HG03039 (cell line): ENCODE results near the gene PPIE.
A peak's percentile ranks its signal among the peaks of the same experiment; 100 is the strongest.

Source experiments
- ATAC-seq: cut with Tn5 transposase; IDR thresholded peaks from one replicate; pipeline ENCODE4 v1.9.1; 2021; ENCODE audit warnings: mild to moderate bottlenecking, moderate library complexity; ENCODE audit not compliant: unreplicated experiment

The PPIE gene

GRCh38 chr1:39738622-39739366, at the start of gene PPIE:
PPIE (plus strand) TSS chr1:39738882; CDS start chr1:39738901, 19 bp downstream.
- ATAC-seq = peak; percentile 82

- no peak for ATAC-seq
Measured at GRCh38 chr1:39689214-39689613, 49.5 kb upstream of the PPIE start.

- no peak for ATAC-seq
Measured at GRCh38 chr1:39689635-39690034, 49.0 kb upstream of the PPIE start.

- ATAC-seq = no peak
Measured at GRCh38 chr1:39690225-39690624, 48.5 kb upstream of the PPIE start.

DNA sequence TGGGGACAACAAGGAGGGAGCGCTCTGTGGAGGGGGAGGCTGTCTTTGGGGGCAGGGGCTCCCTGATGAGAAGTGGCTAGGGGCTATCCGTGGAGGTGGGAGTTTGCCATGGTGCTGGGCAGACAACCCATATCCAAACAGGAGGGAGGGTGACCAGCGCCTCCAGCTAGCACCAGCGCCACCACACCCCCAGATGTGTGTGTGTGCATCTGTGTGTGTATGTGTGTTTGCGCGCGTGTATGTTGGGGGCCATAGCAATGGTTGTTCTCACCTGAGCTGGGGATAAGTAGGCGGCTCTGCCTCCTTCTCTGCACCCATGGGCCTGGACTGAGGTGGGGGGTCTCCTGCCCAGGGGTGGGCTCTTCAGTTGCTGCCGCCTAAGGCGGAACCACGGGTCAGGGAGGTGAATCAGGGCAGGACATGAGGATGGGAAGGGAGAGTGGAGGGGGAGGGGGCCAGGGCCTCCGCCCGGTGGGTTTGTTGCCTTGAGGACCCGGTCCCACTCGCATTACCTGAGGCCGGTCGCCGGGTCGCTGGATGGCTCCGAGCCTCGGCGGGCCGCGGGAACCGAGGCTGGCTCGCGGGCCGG, 47.8 kb upstream of the PPIE start:
- ATAC-seq = peak; percentile 10

- peak; percentile 72 for ATAC-seq
Measured at GRCh38 chr1:39691383-39692151, 47.1 kb upstream of the PPIE start, which contains the start of gene HPCAL4. HPCAL4 (minus strand) TSS chr1:39691433; CDS start chr1:39684603, 6,830 bp downstream.

GRCh38 chr1:39692152-39693074, 46.3 kb upstream of the PPIE start:
- ATAC-seq = no peak

- ATAC-seq = no peak
Measured at GRCh38 chr1:39694026-39694425, 44.7 kb upstream of the PPIE start.

- no peak for ATAC-seq
Measured at GRCh38 chr1:39695016-39695415, 43.7 kb upstream of the PPIE start.

- no peak for ATAC-seq
Measured at GRCh38 chr1:39696448-39696847, 42.2 kb upstream of the PPIE start.

DNA sequence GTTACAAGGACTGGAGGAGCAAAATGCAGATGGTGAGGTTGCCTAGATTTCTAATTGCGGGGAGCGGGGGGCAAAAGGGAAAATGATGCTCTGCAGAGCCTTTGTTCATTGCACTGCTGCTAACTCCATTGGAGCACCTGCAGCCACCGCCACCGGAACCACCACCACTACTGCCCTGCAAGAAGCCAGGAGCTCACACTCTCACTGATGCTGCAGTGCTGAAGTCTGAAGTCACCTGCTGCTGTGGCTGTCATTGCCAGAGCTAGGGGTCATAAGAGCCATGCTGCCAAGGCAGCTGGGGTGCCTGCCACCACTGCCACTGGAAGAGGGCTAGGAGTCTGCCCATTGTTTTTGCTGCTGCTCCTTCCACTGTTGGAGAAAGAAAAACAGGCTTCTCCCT, 40.1 kb upstream of the PPIE start:
- no peak for ATAC-seq

DNA sequence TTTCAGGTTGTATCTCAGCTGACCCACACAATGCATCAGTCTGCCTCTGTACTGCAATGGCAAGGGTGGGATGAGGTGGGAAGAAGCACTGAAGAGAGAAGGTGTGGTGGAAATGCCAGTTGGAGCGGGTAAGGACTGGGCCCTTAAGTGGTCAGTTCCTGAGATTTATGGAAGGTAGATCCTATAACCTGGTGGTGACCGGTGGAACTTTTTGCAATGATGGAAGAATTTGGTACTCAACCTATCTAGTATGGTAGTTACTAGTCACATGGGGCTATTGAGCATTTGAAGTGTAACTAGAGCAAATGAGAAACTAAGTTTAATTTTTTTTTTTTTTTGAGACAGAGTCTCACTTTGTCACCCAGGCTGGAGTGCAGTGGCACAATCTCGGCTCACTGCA, 39.3 kb upstream of the PPIE start:
- ATAC-seq = no peak

DNA sequence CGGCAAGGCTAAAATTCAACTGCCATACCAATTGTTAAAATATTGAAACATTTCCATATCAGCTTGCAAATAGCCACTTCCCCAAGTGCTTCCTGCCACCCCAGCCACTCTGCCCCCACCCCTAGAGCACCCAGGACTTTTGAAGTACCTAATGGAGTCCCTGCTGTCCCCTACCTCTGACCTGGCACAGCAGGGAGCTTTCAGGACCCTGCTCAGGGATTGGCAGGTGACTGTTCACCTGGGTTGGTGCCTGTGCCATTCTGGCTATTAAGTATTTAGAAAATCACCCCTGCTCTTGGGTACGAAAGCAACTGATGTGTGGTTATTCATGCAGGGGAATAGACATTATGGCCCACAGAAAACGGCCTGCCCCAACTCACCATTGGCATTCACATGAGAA, 38.3 kb upstream of the PPIE start:
- no peak for ATAC-seq

GRCh38 chr1:39701049-39701439, 37.6 kb upstream of the PPIE start:
- no peak for ATAC-seq

GRCh38 chr1:39704757-39705156, 33.9 kb upstream of the PPIE start:
- ATAC-seq = no peak

GRCh38 chr1:39707506-39707905, 31.2 kb upstream of the PPIE start:
- ATAC-seq = no peak

DNA sequence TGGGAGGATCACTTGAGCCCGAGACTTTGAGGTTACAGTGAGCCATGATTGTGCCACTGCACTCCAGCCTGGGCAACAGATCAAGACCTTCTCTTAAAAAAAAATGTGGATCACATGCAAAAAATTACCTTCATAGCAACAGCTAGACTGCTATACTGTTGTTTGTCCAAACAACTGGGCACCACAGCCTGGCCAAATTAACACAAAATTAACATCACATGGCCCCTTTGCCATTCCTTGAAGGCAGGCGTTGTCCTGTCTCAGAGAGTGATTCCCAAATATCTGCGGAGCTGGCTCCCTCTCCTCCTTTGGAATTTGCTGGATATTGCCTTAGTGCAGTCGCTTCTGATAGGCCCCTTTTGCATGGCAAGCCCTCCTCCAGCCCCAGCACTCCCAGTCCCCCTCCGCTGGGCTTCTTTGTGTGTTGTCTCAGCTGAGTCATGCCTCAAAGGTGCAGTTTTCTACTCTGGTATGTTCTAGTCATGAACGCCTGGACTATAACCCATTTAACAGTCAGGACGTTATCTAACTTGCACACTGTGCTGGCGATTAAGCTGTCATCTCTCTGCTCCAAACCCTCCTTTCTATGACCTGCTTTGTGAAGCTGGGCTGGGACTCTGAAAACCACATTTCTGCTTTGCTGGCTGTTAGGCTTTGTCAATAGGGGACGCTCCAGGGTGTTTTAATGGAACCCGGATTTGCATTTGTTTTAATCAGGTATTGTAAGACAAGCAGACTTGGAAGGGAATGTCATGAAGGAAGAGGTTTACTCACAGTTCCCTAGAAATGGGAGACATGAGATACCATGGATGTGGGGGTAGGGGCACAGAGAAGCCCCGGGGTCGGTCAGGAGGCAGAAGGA, 27.3 kb upstream of the PPIE start:
- no peak for ATAC-seq

GRCh38 chr1:39711966-39712340, 26.7 kb upstream of the PPIE start:
- ATAC-seq = no peak

DNA sequence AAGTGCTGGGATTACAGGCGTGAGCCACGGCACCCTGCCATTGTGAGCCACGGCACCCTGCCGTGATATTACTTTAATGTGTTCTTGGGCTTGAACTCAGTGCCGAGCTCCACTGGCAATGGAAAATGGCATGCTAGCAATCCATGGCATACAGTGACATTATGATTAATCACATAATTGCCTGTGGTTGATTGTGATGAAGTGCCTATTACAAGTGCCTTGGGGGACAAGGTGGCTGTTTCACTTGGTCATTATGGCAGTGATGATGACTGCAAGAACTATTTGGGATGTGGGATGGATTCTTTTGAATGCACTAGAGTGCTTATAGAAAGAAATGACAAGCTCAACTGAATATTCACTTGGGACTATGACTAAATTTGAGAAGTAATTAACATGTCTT, 25.1 kb upstream of the PPIE start:
- no peak for ATAC-seq

GRCh38 chr1:39717809-39718208, 20.9 kb upstream of the PPIE start:
- no peak for ATAC-seq
